SK-N-SH (cell line): Measurements from ENCODE around the gene ATP13A3. TPM values are rescaled to one million over a fixed set of nuclear protein-coding genes. Genes with fewer than 3 reads are reported as not detected.
A peak's percentile ranks its signal among the peaks of the same experiment; 100 is the strongest.

ENCODE experiments used
- CTCF ChIA-PET: fragments of 300-600, 350-600 bp; formaldehyde crosslinking; extraction: SDS; loops from one replicate; lab custom pipeline; 2021; lab: Yijun Ruan, JAX
- POLR2A ChIA-PET: fragments of 350-600 bp; sonication (Branson Sonifier 250); formaldehyde crosslinking; extraction: SDS; loops from one replicate; lab custom pipeline; 2020; ENCODE audit warnings: antibody characterized with exemption, inconsistent platforms; lab: Yijun Ruan, JAX
- DNase-seq: peaks from one replicate; pipeline ENCODE4 v3.0.0; 2012
- H2AFZ ChIP-seq: fragments of 200-600 bp; sonication (generic); 2 replicates; pipeline ENCODE4 v1.8.1; 2016; ENCODE audit warnings: antibody characterized with exemption, mild to moderate bottlenecking, low read depth
- H3F3A ChIP-seq: fragments of 200-600 bp; sonication (generic); replicated peaks from 2 replicates; pipeline ENCODE3; 2016; ENCODE audit warnings: antibody characterized with exemption, mild to moderate bottlenecking; ENCODE audit not compliant: insufficient read depth
- H3K27ac ChIP-seq, 2 experiments: fragments of 200-500 bp in 1 of 2; fragments of 200-600 bp in 1 of 2; sonication (Bioruptor generic) in 1 of 2; sonication (generic), shearing (Covaris generic) in 1 of 2; 2 replicates each; pipeline versions ENCODE4 v1.5.1 to v1.6.1; 2014 to 2016; ENCODE audit warnings: low read depth in 2 of 2, inconsistent platforms in 1 of 2, low read length in 1 of 2, mild to moderate bottlenecking in 1 of 2, mixed read lengths in 1 of 2
- H3K27me3 ChIP-seq: fragments of 200-600 bp; sonication (generic), shearing (Covaris generic); 2 replicates; pipeline ENCODE4 v1.6.1; 2016; ENCODE audit warnings: mixed run types; ENCODE audit not compliant: insufficient read depth
- H3K36me3 ChIP-seq, 2 experiments: fragments of 200-500 bp in 1 of 2; fragments of 200-600 bp in 1 of 2; sonication (Bioruptor generic) in 1 of 2; sonication (generic) in 1 of 2; replicated peaks in 1 of 2; 2 replicates each; pipeline versions ENCODE3 to v1.5.1; 2014 to 2016; ENCODE audit warnings: low read length in 1 of 2, mild to moderate bottlenecking in 1 of 2; ENCODE audit not compliant: insufficient read depth in 2 of 2, control insufficient read depth in 1 of 2
- H3K4me1 ChIP-seq, 2 experiments: fragments of 200-500 bp in 1 of 2; fragments of 200-600 bp in 1 of 2; sonication (Bioruptor generic) in 1 of 2; sonication (generic), shearing (Covaris generic) in 1 of 2; 2 replicates each; pipeline versions ENCODE4 v1.5.1 to v1.6.1; 2014 to 2016; ENCODE audit warnings: low read depth in 1 of 2, low read length in 1 of 2, mixed run types in 1 of 2; ENCODE audit not compliant: insufficient read depth in 2 of 2, control insufficient read depth in 1 of 2
- H3K4me2 ChIP-seq: fragments of 200-600 bp; sonication (generic), shearing (Covaris generic); 2 replicates; pipeline ENCODE4 v1.6.1; 2017; ENCODE audit warnings: mixed run types
- H3K4me3 ChIP-seq, 2 experiments: fragments of 200-500 bp in 1 of 2; fragments of 200-600 bp in 1 of 2; sonication (Bioruptor generic) in 1 of 2; sonication (generic), shearing (Covaris generic) in 1 of 2; 2 replicates each; pipeline versions ENCODE4 v1.5.1 to v1.8.1; 2014 to 2016; ENCODE audit warnings: low read depth in 2 of 2, inconsistent platforms in 1 of 2, low read length in 1 of 2, mild to moderate bottlenecking in 1 of 2, mixed read lengths in 1 of 2, moderate library complexity in 1 of 2
- H3K79me2 ChIP-seq: fragments of 200-600 bp; sonication (generic); 2 replicates; pipeline ENCODE4 v1.8.1; 2017; ENCODE audit warnings: mild to moderate bottlenecking; ENCODE audit not compliant: insufficient read depth
- H3K9ac ChIP-seq: fragments of 200-600 bp; sonication (generic); 2 replicates; pipeline ENCODE4 v1.6.1; 2017; ENCODE audit warnings: mixed run types
- H3K9me2 ChIP-seq: fragments of 200-600 bp; sonication (generic); 2 replicates; pipeline ENCODE4 v1.6.1; 2017; ENCODE audit warnings: mixed run types
- H3K9me3 ChIP-seq: fragments of 200-600 bp; sonication (generic); 2 replicates; pipeline ENCODE4 v1.6.1; 2017; ENCODE audit warnings: mixed run types, mild to moderate bottlenecking, moderate library complexity
- H4K20me1 ChIP-seq: fragments of 200-600 bp; sonication (generic); 2 replicates; pipeline ENCODE4 v1.6.1; 2017; ENCODE audit warnings: mild to moderate bottlenecking, mixed run types; ENCODE audit not compliant: insufficient read depth
- EZH2phosphoT487 ChIP-seq: fragments of 200-600 bp; sonication (generic); IDR thresholded peaks from 2 replicates; pipeline ENCODE4 v1.6.1; 2017; ENCODE audit warnings: low read depth, mixed run types, mild to moderate bottlenecking, antibody characterized with exemption, moderate library complexity, borderline replicate concordance
- FOSL2 ChIP-seq: IDR thresholded peaks from 2 replicates; pipeline ENCODE4 v1.4.0; 2012; ENCODE audit warnings: low read depth, mild to moderate bottlenecking, moderate library complexity, borderline replicate concordance
- FOXJ3 ChIP-seq: sonication (generic); formaldehyde crosslinking; IDR thresholded peaks from 2 replicates; pipeline ENCODE4 v1.5.1; 2020; ENCODE audit warnings: mild to moderate bottlenecking, missing genetic modification reagents
- MEF2A ChIP-seq: IDR thresholded peaks from 2 replicates; pipeline ENCODE4 v1.4.0; 2012; ENCODE audit warnings: low read depth, borderline replicate concordance
- MXI1 ChIP-seq: IDR thresholded peaks from 2 replicates; pipeline ENCODE4 v1.6.1; 2012; ENCODE audit warnings: mild to moderate bottlenecking, low read depth, low read length, improper control_type of control experiment
- POLR2AphosphoS5 ChIP-seq: IDR thresholded peaks from 2 replicates; pipeline ENCODE4 v1.6.1; 2012; ENCODE audit warnings: low read depth, low read length
- RAD21 ChIP-seq: IDR thresholded peaks from 2 replicates; pipeline ENCODE4 v1.6.1; 2012; ENCODE audit warnings: mild to moderate bottlenecking, low read length
- RFX5 ChIP-seq: IDR thresholded peaks from 2 replicates; pipeline ENCODE4 v1.6.1; 2012; ENCODE audit warnings: mild to moderate bottlenecking, improper control_type of control experiment, low read length
- SIN3A ChIP-seq: IDR thresholded peaks from 2 replicates; pipeline ENCODE4 v1.6.1; 2012; ENCODE audit warnings: low read depth, mild to moderate bottlenecking, low read length, moderate library complexity, borderline replicate concordance
- TEAD4 ChIP-seq: IDR thresholded peaks from 2 replicates; pipeline ENCODE4 v1.4.0; 2012; ENCODE audit warnings: mild to moderate bottlenecking, borderline replicate concordance; ENCODE audit not compliant: insufficient read depth
- USF2 ChIP-seq: fragments of 150-350 bp; IDR thresholded peaks from 2 replicates; pipeline ENCODE4 v1.6.1; 2017; ENCODE audit warnings: antibody characterized with exemption, low read length, low read depth, borderline replicate concordance
- WGBS: methylation state at CpG from one replicate; pipeline ENCODE4 v1.1.6; 2017; ENCODE audit warnings: low lambda C conversion rate; 5-methylcytosine and 5-hydroxymethylcytosine counted together
- polyA plus RNA-seq, 3 experiments: library from polyadenylated mRNA; depleted of rRNA; stranded (reverse); fragments of >200 nt; gene quantifications; 2 replicates each; pipeline ENCODE4 v1.2.3, GENCODE V29; 2012
- TF ChIP-seq, protein P1 (sequence below): IDR thresholded peaks from 2 replicates; pipeline ENCODE4 v1.4.0; 2012; ENCODE audit warnings: low read depth, borderline replicate concordance
- TF ChIP-seq, protein P2 (sequence below): IDR thresholded peaks from 2 replicates; pipeline ENCODE4 v1.4.0; 2012; ENCODE audit warnings: low read depth, borderline replicate concordance
- TF ChIP-seq, protein P3 (sequence below): fragments of 200-600 bp; sonication (generic); IDR thresholded peaks from 2 replicates; pipeline ENCODE4 v1.6.1; 2017; ENCODE audit warnings: antibody characterized with exemption, mild to moderate bottlenecking, moderate library complexity
- TF ChIP-seq, protein P4 (sequence below): IDR thresholded peaks from 2 replicates; pipeline ENCODE4; 2012

Gene ATP13A3
- polyA plus RNA-seq, 1 of the 3 experiments (the other 2 are of a cell fraction), result 48.2 TPM

DNA sequence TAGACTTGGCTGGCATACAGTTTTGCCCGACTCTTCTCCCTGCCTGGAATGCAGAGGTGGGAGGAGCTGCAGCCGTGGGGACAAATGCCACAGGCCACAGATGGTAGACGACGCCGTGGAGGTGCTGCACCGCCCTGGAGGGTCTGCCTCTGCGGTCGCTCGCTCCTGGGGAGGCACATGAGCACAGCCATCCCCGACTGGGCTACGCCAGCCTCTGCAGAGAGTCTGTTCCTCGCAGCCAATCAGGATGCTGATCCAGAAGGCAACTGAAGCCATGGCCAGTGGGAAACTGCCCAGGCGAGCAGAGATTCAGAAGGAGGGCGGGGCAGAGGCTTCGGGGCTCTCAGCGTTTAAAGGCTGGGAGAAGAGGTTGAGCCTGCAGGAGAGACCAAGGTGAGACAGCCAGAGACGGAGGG, 105.3 kb downstream of the ATP13A3 start:
- CTCF ChIA-PET, result interaction anchor here (1.0 to 1.7 kb wide), 3 partner anchors 22 to 48 kb away, joined by 3 to 8 read pairs (median 5); no protein-coding TSS in a partner anchor
- POLR2A ChIA-PET, result no interaction called here
- DNase-seq, result peak; percentile 87

GRCh38 chr3:194380326-194380725, 106.5 kb downstream of the ATP13A3 start:
- CTCF ChIA-PET, result interaction anchor here (1.3 kb wide), 1 partner anchor 23 kb away, joined by 5 read pairs; no protein-coding TSS in a partner anchor
- Histone ChIP-seq H3F3A (no peaks in the 10 kb centered on the region), H3K4me2 (no peak overlapping the region), H3K9me3 (no peaks in the 10 kb centered on the region), H3K4me1 (peaks cover 0 to 7% of the 10 kb centered on the region in 2 experiments; a peak in 1 of 4 replicates), H4K20me1 (no peaks in the 10 kb centered on the region), H3K9ac (no peak overlapping the region), H3K9me2 (no peaks in the 10 kb centered on the region), H3K27me3 (no peaks in the 10 kb centered on the region; the same call in 1 of the 2 replicates), H3K79me2 (no peaks in the 10 kb centered on the region), H3K27ac (no peak overlapping the region), H3K36me3 (no peaks in the 10 kb centered on the region), H2AFZ (no peak overlapping the region), H3K4me3 (no peak overlapping the region)
- 84% methylated on average over 7 of the region's 7 CpGs for WGBS
- no peak for DNase-seq
- POLR2A ChIA-PET, result no interaction called here
- TF ChIP-seq MEF2A (no peak), FOXJ3 (CRISPR knock-in tag) (no peak), TEAD4 (no peak), RAD21 (no peak), FOSL2 (no peak), USF2 (no peak), POLR2AphosphoS5 (no peak), MXI1 (no peak), EZH2phosphoT487 (no peak), SIN3A (no peak)
- TF ChIP-seq, protein P1, sequence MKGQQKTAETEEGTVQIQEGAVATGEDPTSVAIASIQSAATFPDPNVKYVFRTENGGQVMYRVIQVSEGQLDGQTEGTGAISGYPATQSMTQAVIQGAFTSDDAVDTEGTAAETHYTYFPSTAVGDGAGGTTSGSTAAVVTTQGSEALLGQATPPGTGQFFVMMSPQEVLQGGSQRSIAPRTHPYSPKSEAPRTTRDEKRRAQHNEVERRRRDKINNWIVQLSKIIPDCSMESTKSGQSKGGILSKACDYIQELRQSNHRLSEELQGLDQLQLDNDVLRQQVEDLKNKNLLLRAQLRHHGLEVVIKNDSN, result no peak
- TF ChIP-seq, protein P2, sequence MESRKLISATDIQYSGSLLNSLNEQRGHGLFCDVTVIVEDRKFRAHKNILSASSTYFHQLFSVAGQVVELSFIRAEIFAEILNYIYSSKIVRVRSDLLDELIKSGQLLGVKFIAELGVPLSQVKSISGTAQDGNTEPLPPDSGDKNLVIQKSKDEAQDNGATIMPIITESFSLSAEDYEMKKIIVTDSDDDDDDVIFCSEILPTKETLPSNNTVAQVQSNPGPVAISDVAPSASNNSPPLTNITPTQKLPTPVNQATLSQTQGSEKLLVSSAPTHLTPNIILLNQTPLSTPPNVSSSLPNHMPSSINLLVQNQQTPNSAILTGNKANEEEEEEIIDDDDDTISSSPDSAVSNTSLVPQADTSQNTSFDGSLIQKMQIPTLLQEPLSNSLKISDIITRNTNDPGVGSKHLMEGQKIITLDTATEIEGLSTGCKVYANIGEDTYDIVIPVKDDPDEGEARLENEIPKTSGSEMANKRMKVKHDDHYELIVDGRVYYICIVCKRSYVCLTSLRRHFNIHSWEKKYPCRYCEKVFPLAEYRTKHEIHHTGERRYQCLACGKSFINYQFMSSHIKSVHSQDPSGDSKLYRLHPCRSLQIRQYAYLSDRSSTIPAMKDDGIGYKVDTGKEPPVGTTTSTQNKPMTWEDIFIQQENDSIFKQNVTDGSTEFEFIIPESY, result no peak
- TF ChIP-seq, protein P3, sequence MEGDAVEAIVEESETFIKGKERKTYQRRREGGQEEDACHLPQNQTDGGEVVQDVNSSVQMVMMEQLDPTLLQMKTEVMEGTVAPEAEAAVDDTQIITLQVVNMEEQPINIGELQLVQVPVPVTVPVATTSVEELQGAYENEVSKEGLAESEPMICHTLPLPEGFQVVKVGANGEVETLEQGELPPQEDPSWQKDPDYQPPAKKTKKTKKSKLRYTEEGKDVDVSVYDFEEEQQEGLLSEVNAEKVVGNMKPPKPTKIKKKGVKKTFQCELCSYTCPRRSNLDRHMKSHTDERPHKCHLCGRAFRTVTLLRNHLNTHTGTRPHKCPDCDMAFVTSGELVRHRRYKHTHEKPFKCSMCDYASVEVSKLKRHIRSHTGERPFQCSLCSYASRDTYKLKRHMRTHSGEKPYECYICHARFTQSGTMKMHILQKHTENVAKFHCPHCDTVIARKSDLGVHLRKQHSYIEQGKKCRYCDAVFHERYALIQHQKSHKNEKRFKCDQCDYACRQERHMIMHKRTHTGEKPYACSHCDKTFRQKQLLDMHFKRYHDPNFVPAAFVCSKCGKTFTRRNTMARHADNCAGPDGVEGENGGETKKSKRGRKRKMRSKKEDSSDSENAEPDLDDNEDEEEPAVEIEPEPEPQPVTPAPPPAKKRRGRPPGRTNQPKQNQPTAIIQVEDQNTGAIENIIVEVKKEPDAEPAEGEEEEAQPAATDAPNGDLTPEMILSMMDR, result no peak

More for the DNA sequence above, 105.3 kb downstream of the ATP13A3 start:
- no peak overlapping the region for H3K27ac ChIP-seq
- WGBS, result 22% methylated on average over 6 of the region's 17 CpGs
- H3K4me3 ChIP-seq, result peak overlapping the region; percentile 38 to 50
- H3K36me3 ChIP-seq, result no peaks in the 10 kb centered on the region
- H4K20me1 ChIP-seq, result no peaks in the 10 kb centered on the region
- no peaks in the 10 kb centered on the region; the same call in 1 of the 2 replicates for H3K27me3 ChIP-seq
- peak overlapping the region; percentile 86 for H2AFZ ChIP-seq
- H3K4me1 ChIP-seq, result peaks cover 0 to 4% of the 10 kb centered on the region in 2 experiments; a peak in 1 of 4 replicates
- no peak overlapping the region for H3K9ac ChIP-seq
- H3K79me2 ChIP-seq, result no peaks in the 10 kb centered on the region
- peak overlapping the region; percentile 69 for H3K4me2 ChIP-seq
- TF ChIP-seq RFX5, result 0 out of 2 replicates have a peak, but pooled peaks have one; percentile 33
- TF ChIP-seq, protein P4, sequence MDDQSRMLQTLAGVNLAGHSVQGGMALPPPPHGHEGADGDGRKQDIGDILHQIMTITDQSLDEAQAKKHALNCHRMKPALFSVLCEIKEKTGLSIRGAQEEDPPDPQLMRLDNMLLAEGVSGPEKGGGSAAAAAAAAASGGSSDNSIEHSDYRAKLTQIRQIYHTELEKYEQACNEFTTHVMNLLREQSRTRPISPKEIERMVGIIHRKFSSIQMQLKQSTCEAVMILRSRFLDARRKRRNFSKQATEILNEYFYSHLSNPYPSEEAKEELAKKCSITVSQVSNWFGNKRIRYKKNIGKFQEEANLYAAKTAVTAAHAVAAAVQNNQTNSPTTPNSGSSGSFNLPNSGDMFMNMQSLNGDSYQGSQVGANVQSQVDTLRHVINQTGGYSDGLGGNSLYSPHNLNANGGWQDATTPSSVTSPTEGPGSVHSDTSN, result no peak
- no peaks in the 10 kb centered on the region for H3K9me3 ChIP-seq
- H3F3A ChIP-seq, result no peaks in the 10 kb centered on the region
- H3K9me2 ChIP-seq, result no peaks in the 10 kb centered on the region
